Fibroblast of peridontal ligament (primary cell): ENCODE data around the gene GPANK1.
A peak's percentile ranks its signal among the peaks of the same experiment; 100 is the strongest.

Experiments used
- DNase-seq: peaks from one replicate; pipeline ENCODE4 v3.0.0-alpha.2; 2010; ENCODE audit errors: extremely low read depth

Gene GPANK1

GRCh38 chr6:31619805-31620585 lies 44.8 kb downstream of the GPANK1 start:
- DNase-seq = peak; percentile 98

- no peak for DNase-seq
These were observed 47.8 kb downstream of the GPANK1 start for GRCh38 chr6:31617010-31617409.

- no peak for DNase-seq
These were observed 49.0 kb downstream of the GPANK1 start for GRCh38 chr6:31615748-31616147.

GRCh38 chr6:31614684-31615578 lies 49.9 kb downstream of the GPANK1 start, which contains the start of gene AIF1:
TSS of gene AIF1 (plus strand) at chr6:31615234. CDS start at chr6:31615330, 96 bp downstream.
- no peak for DNase-seq

GRCh38 chr6:31614075-31614619 lies 50.6 kb downstream of the GPANK1 start:
- no peak for DNase-seq
